Common myeloid progenitor, CD34-positive (primary cell): Measurements from ENCODE around the gene NEK6.

Experiments
- CTCF ChIA-PET: fragments of 350-600 bp; sonication (Branson Sonifier 250); formaldehyde crosslinking; loops from one replicate; lab custom pipeline; 2021; ENCODE audit warnings: antibody characterized with exemption; lab: Charles Lee
- POLR2A ChIA-PET: fragments of 350-600 bp; sonication (Branson Sonifier 250); formaldehyde crosslinking; loops from one replicate; lab custom pipeline; 2021; ENCODE audit warnings: antibody characterized with exemption; lab: Charles Lee
- DNase-seq, 3 donors: peaks; one replicate each; pipeline versions ENCODE4 v3.0.0 to v3.0.0-alpha.2; 2013
- H3K27ac ChIP-seq, 2 experiments: 1 replicate in 1 of 2; 2 replicates in 1 of 2; pipeline ENCODE4 v1.7.0; 2013; ENCODE audit warnings: inconsistent platforms in 2 of 2, low read length in 2 of 2, mild to moderate bottlenecking in 2 of 2, low read depth in 1 of 2, moderate library complexity in 1 of 2; ENCODE audit not compliant: severe bottlenecking in 2 of 2, insufficient read depth in 1 of 2, poor library complexity in 1 of 2
- H3K27me3 ChIP-seq, 5 experiments: replicated peaks in 2 of 5; 1 replicate in 3 of 5; 2 replicates in 2 of 5; pipeline versions ENCODE4 v1.6.1 to v1.7.0; 2013; ENCODE audit warnings: low read length in 4 of 5, mild to moderate bottlenecking in 2 of 5, moderate library complexity in 2 of 5, inconsistent platforms in 1 of 5; ENCODE audit not compliant: insufficient read depth in 5 of 5, control insufficient read depth in 4 of 5
- H3K36me3 ChIP-seq, 4 experiments: 1 replicate in 2 of 4; 2 replicates in 2 of 4; pipeline versions ENCODE4 v1.6.1 to v1.7.0; 2013; ENCODE audit warnings: low read length in 3 of 4, control low read depth in 1 of 4, mild to moderate bottlenecking in 1 of 4; ENCODE audit not compliant: control insufficient read depth in 4 of 4, insufficient read depth in 4 of 4
- H3K4me1 ChIP-seq, 4 experiments: 1 replicate in 3 of 4; 2 replicates in 1 of 4; pipeline versions ENCODE4 v1.6.1 to v1.7.1; 2013; ENCODE audit warnings: low read length in 3 of 4, mild to moderate bottlenecking in 3 of 4, control low read depth in 1 of 4, inconsistent platforms in 1 of 4, moderate library complexity in 1 of 4; ENCODE audit not compliant: control insufficient read depth in 4 of 4, insufficient read depth in 4 of 4; ENCODE audit errors: control extremely low read depth in 1 of 4
- H3K4me3 ChIP-seq, 7 experiments: 1 replicate in 4 of 7; 2 replicates in 3 of 7; pipeline versions ENCODE4 v1.5.1 to v1.7.0; 2013; ENCODE audit warnings: mild to moderate bottlenecking in 7 of 7, low read length in 6 of 7, moderate library complexity in 6 of 7, inconsistent platforms in 2 of 7, low read depth in 2 of 7, control low read depth in 1 of 7; ENCODE audit not compliant: insufficient read depth in 4 of 7, control insufficient read depth in 1 of 7; ENCODE audit errors: extremely low read depth in 1 of 7
- H3K9me3 ChIP-seq, 5 experiments: 1 replicate in 4 of 5; 2 replicates in 1 of 5; pipeline versions ENCODE4 v1.6.1 to v1.7.1; 2013; ENCODE audit warnings: low read length in 4 of 5, mild to moderate bottlenecking in 2 of 5, inconsistent platforms in 1 of 5, low read depth in 1 of 5, moderate library complexity in 1 of 5; ENCODE audit not compliant: control insufficient read depth in 4 of 5, insufficient read depth in 2 of 5; ENCODE audit errors: control extremely low read depth in 1 of 5
- WGBS: methylation state at CpG from one replicate; pipeline ENCODE4 v1.1.5; 2013; ENCODE audit not compliant: insufficient coverage; 5-methylcytosine and 5-hydroxymethylcytosine counted together

NEK6 gene

GRCh38 chr9:124280176-124280691 is 22.5 kb downstream of the NEK6 start:
- Histone ChIP-seq H3K27ac (peak overlapping the region; percentile 11 to 60), H3K4me1 (peaks cover 2 to 96% (median 72%) of the 10 kb centered on the region in 4 experiments), H3K36me3 (peaks cover 0 to 20% (median 0%) of the 10 kb centered on the region in 4 experiments), H3K27me3 (no peaks in the 10 kb centered on the region), H3K4me3 (peak overlapping the region in 1 of 7 experiments; percentile 32), H3K9me3 (no peaks in the 10 kb centered on the region)
- CTCF ChIA-PET = interaction anchor here (0.6 to 2.5 kb wide), 8 partner anchors 11 to 225 kb away, joined by 3 to 12 read pairs (median 3); no protein-coding TSS in a partner anchor
- POLR2A ChIA-PET = no interaction called here
- peak; percentile 53 to 87 (median 83) for DNase-seq
- 15% methylated on average over 15 of the region's 16 CpGs for WGBS

GRCh38 chr9:124281931-124282371 is 24.2 kb downstream of the NEK6 start:
- Histone ChIP-seq H3K36me3 (peaks cover 0 to 18% (median 0%) of the 10 kb centered on the region in 4 experiments), H3K27me3 (no peaks in the 10 kb centered on the region), H3K4me3 (peak overlapping the region in 4 of 7 experiments; percentile 8 to 53 (median 19)), H3K4me1 (peaks cover 0 to 96% (median 86%) of the 10 kb centered on the region in 4 experiments), H3K9me3 (no peaks in the 10 kb centered on the region), H3K27ac (peak overlapping the region; percentile 36 to 73)
- POLR2A ChIA-PET = no interaction called here
- DNase-seq = peak; percentile 78 to 95 (median 92)
- WGBS = 23% methylated on average over 10 of the region's 15 CpGs
- CTCF ChIA-PET = interaction anchor here (1.5 to 2.5 kb wide), 2 partner anchors 10 to 14 kb away, joined by 4 to 12 read pairs; no protein-coding TSS in a partner anchor

- POLR2A ChIA-PET = interaction anchor here (0.6 kb wide), 1 partner anchor 98 kb away, joined by 3 read pairs; no protein-coding TSS in a partner anchor
- WGBS = 34% methylated on average over 17 of the region's 20 CpGs
- no peaks in the 10 kb centered on the region for H3K27me3 ChIP-seq
- H3K27ac ChIP-seq = peak overlapping the region; percentile 36 to 73
- no peaks in the 10 kb centered on the region for H3K9me3 ChIP-seq
- CTCF ChIA-PET = interaction anchor here (1.1 to 2.5 kb wide), 3 partner anchors 9 to 13 kb away, joined by 3 to 12 read pairs (median 4); no protein-coding TSS in a partner anchor
- H3K36me3 ChIP-seq = peaks cover 0 to 21% (median 0%) of the 10 kb centered on the region in 4 experiments
- H3K4me1 ChIP-seq = peaks cover 0 to 96% (median 87%) of the 10 kb centered on the region in 4 experiments
- DNase-seq = peak in 2 of 3 donors; percentile 54 to 73
- peak overlapping the region in 4 of 7 experiments; percentile 8 to 53 (median 19) for H3K4me3 ChIP-seq
These were observed 24.9 kb downstream of the NEK6 start for GRCh38 chr9:124282442-124283227.

GRCh38 chr9:124283228-124283814 is 25.6 kb downstream of the NEK6 start:
- Histone ChIP-seq H3K36me3 (peaks cover 0 to 22% (median 0%) of the 10 kb centered on the region in 4 experiments), H3K27me3 (no peaks in the 10 kb centered on the region), H3K4me1 (peaks cover 0 to 96% (median 85%) of the 10 kb centered on the region in 4 experiments), H3K4me3 (peak overlapping the region in 2 of 7 experiments; percentile 4 to 53), H3K27ac (peak overlapping the region in 1 of 2 experiments; percentile 73), H3K9me3 (no peaks in the 10 kb centered on the region)
- WGBS = 73% methylated on average over 12 of the region's 15 CpGs
- ChIA-PET POLR2A (interaction anchor here (0.6 kb wide), 1 partner anchor 97 kb away, joined by 3 read pairs; no protein-coding TSS in a partner anchor), CTCF (interaction anchor here (1.1 to 2.2 kb wide), 2 partner anchors 11 to 12 kb away, joined by 3 to 5 read pairs; no protein-coding TSS in a partner anchor)
- DNase-seq = no peak

- DNase-seq = no peak
- ChIA-PET POLR2A (no interaction called here), CTCF (interaction anchor here (2.2 kb wide), 1 partner anchor 11 kb away, joined by 5 read pairs; no protein-coding TSS in a partner anchor)
- 97% methylated on average over 18 of the region's 18 CpGs for WGBS
- Histone ChIP-seq H3K4me3 (no peak overlapping the region), H3K27me3 (no peaks in the 10 kb centered on the region), H3K4me1 (peaks cover 0 to 97% (median 83%) of the 10 kb centered on the region in 4 experiments), H3K36me3 (peaks cover 0 to 25% (median 0%) of the 10 kb centered on the region in 4 experiments), H3K27ac (no peak overlapping the region), H3K9me3 (no peaks in the 10 kb centered on the region)
These were observed 26.6 kb downstream of the NEK6 start for GRCh38 chr9:124284237-124284831.

- ChIA-PET POLR2A (no interaction called here), CTCF (interaction anchor here (2.2 kb wide), 1 partner anchor 10 kb away, joined by 5 read pairs; no protein-coding TSS in a partner anchor)
- DNase-seq = no peak
- 88% methylated on average over 17 of the region's 18 CpGs for WGBS
- peaks cover 0 to 27% (median 0%) of the 10 kb centered on the region in 4 experiments for H3K36me3 ChIP-seq
- H3K4me3 ChIP-seq = no peak overlapping the region
- H3K9me3 ChIP-seq = no peaks in the 10 kb centered on the region
- H3K27me3 ChIP-seq = no peaks in the 10 kb centered on the region
- H3K4me1 ChIP-seq = peaks cover 3 to 97% (median 83%) of the 10 kb centered on the region in 4 experiments
- peak overlapping the region in 1 of 2 experiments; percentile 84 for H3K27ac ChIP-seq
These were observed 27.2 kb downstream of the NEK6 start for GRCh38 chr9:124284940-124285441.
